Activated CD4-positive, CD25-positive, alpha-beta regulatory T cell treated with anti-CD3 and anti-CD28 coated beads, Interleukin-2, amount 50 U/mL, for 72 hours (primary cell): ENCODE data around the gene RNF186.
"Not testable (repeated sequence)": the region's sequence is repeated elsewhere in the genome, so short reads cannot be mapped to it uniquely, and the experiment has no call there.

Experiments
- DNase-seq: peaks from one replicate; pipeline ENCODE4 v3.0.0; 2021

The RNF186 gene, protein sequence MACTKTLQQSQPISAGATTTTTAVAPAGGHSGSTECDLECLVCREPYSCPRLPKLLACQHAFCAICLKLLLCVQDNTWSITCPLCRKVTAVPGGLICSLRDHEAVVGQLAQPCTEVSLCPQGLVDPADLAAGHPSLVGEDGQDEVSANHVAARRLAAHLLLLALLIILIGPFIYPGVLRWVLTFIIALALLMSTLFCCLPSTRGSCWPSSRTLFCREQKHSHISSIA

GRCh38 chr1:19814681-19815503 is at the start of gene RNF186:
RNF186 (minus strand) TSS chr1:19815283; CDS start chr1:19815101, 182 bp downstream.
- DNase-seq: no peak

GRCh38 chr1:19864570-19865160 is 49.6 kb upstream of the RNF186 start:
- DNase-seq: no peak

DNA sequence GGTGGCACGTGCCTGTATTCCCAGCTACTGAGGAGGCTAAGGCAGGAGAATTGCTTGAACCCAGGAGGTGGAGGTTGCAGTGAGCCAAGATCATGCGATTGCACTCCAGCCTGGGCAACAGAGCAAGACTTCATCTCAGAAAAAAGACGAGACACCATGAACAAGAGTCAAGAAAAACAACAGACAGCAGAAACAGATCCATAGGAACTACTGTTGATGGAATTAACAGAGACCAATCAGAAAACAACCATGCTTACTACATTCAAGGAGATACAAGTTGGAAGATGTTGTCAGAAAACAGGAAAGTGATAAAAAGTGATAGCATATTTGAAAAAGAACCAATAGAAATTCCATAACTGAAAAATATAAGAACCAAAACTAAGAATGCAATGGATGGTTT is 47.9 kb upstream of the RNF186 start:
- DNase-seq: no peak

- no peak for DNase-seq
These were observed 46.9 kb upstream of the RNF186 start for GRCh38 chr1:19861842-19862530.

DNA sequence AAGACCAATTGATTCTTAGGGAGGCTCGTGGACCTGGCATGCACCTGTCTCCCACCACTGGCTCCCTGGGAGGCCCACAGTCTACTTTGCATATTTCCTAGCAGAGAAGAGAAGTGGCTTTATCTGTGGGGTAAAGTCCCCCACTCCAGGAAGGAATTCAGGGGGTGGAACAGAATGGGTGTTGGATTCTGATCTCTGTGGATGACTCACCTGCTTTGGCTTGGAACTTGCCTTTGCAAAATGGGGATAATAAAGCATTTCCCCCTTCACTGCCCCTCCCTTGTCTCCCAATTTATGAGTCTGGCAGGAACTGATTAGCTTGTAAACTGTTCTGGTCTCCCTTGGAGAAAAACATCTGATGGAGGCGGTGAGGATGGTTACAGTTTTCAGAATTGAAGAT is 46.0 kb upstream of the RNF186 start:
- DNase-seq: no peak

GRCh38 chr1:19860418-19860817 is 45.3 kb upstream of the RNF186 start:
- DNase-seq: no peak

DNA sequence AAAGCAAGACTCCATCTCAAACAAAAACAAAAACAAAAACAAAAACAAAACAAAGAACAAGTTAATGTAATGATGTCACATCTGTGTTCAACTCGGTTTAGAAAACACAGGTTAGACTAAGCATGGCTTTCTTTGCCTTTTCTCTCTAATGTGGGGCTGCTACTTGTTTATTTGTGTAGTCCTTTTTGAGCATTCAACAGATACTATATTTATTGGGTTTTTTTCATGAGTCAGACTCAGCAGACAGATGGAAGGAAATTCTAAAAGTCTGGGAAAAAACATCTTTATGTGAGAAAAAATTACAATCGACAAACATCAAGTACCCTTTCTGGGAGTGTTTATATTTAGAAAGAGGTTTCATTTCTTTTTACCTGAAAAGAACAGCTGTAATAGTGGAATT is 44.8 kb upstream of the RNF186 start:
- DNase-seq: no peak

- DNase-seq: no peak
These were observed 43.8 kb upstream of the RNF186 start for GRCh38 chr1:19858893-19859292.

GRCh38 chr1:19854866-19855265 is 39.8 kb upstream of the RNF186 start:
- no peak for DNase-seq

GRCh38 chr1:19852036-19852435 is 37.0 kb upstream of the RNF186 start:
- DNase-seq: no peak

DNA sequence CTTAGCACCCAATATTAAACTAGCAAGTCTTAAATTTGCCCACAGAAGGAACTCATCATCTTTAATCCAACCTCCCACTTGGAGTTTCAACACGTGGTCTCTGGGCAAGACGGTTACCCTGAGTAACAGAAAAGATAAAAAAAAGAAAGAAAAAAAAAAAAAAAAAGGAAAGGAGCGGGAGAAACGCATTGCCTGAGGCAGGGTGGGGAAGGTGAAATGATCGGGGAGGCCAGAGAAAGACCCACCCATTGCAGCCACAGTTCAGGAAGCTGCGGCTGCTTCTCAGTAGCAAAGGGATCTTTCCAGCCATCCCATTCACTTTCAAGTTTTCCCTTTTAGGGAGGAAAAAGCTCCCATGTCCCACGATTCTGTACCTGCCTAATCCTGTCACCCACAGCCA is 35.1 kb upstream of the RNF186 start:
- no peak for DNase-seq

GRCh38 chr1:19849307-19849706 is 34.2 kb upstream of the RNF186 start:
- DNase-seq: not testable (repeated sequence)

- not testable (repeated sequence) for DNase-seq
These were observed 32.3 kb upstream of the RNF186 start for GRCh38 chr1:19847334-19847733.

- DNase-seq: no peak
These were observed 31.3 kb upstream of the RNF186 start for GRCh38 chr1:19846338-19846737.

DNA sequence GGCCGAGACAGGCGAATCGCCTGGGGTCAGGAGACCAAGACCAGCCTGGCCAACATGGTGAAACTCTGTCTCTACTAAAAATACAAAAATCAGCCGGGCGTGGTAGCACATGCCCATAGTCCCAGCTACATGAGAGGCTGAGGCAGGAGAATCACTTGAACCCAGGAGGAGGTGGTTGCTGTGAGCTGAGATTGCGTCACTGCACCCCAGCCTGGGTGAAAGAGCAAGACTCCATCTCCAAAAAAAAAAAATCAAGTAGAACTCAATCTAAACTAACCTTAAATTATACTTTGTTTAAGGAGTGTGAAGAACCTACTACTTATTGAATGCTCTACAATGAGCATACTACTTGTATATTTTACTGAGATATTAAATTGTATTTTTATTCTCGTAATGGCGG is 30.5 kb upstream of the RNF186 start:
- no peak for DNase-seq

DNA sequence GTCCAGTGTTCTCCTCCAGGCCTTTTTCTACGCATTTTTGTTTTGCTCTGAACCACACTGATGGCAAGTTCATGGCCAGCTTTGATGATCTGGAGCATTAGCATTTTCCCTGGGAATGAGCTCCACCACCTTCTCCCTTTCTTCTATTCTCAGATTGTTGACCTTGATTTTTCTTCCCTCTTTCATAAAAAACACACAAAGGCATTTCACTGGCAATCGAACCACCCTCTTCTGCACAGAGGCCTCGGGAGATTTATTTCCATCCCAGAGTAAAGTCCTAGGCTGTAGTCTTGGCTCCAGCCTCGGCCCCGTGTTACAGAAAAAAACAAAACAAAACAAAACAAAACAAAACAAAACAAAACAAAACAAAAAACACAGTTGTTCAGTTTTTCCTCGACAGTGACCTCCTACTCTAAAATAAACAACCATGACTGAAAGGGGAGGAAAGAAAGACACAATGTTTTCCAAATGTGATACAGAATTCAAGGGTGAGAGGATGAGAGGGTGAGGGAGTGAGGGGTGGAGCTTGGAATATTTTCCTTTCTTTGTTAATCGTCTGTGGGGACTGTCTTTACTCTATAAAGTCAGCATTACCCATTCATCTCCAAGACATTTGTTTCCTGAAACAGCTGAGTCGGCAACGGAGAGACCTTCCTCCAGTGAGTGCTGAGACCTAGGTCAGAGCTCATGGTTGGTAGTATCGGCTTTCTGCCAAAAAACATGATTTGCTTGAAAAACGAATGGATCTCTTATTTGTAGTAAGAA is 29.8 kb upstream of the RNF186 start:
- DNase-seq: no peak

GRCh38 chr1:19840228-19840627 is 25.1 kb upstream of the RNF186 start:
- no peak for DNase-seq

GRCh38 chr1:19837866-19838265 is 22.8 kb upstream of the RNF186 start:
- no peak for DNase-seq

DNA sequence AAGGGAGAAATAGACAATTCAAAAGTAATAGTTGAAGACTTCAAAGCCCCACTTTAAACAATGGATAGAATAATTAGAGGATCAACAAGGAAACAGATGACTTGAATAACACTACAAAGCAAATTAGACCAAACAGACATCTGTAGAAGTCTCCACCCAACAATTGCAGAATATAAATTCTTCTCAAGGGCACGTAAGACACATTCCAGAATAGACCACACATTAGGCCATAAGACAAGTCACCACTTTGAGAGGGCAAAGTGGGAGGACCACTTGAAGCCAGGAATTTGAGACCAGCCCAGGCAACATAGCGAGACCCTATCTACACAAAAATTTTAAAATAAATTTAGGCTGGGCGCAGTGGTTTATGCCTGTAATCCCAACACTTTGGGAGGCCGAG is 20.5 kb upstream of the RNF186 start:
- DNase-seq: no peak

DNA sequence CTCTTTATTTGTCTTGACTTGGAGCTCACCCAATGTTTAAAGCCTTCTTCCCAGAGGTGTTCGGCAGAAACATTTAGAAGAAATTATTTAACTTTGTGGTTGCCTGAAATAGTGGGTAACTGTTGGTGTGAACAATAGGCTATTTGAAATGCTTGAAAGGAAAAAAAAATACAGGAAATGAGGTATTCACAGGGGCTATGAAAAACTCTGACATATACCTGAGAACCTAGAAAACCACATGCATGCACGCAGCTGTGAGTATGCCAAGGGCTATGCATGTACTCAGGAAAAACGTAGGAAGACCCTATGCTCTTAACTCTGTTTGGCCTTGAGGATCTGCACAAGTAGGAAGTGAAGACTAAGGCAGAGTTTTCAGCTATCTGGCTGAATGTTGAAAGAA is 16.4 kb upstream of the RNF186 start:
- DNase-seq: no peak

- no peak for DNase-seq
These were observed 13.5 kb upstream of the RNF186 start for GRCh38 chr1:19828546-19828945.

GRCh38 chr1:19825298-19825697 is 10.2 kb upstream of the RNF186 start:
- no peak for DNase-seq

- DNase-seq: no peak
These were observed 9.5 kb upstream of the RNF186 start for GRCh38 chr1:19824541-19824940.
